HG02938 (cell line): ENCODE results near the gene GOLGA6L7.
"Not testable (repeated sequence)": the region's sequence is repeated elsewhere in the genome, so short reads cannot be mapped to it uniquely, and the experiment has no call there.

Experiments used
- ATAC-seq: cut with Tn5 transposase; IDR thresholded peaks from one replicate; pipeline ENCODE4 v1.9.1; 2021; ENCODE audit warnings: mild to moderate bottlenecking, moderate library complexity; ENCODE audit not compliant: unreplicated experiment

GOLGA6L7 gene

GRCh38 chr15:28844147-28844546, 4.3 kb downstream of the GOLGA6L7 start:
- ATAC-seq = not testable (repeated sequence)

DNA sequence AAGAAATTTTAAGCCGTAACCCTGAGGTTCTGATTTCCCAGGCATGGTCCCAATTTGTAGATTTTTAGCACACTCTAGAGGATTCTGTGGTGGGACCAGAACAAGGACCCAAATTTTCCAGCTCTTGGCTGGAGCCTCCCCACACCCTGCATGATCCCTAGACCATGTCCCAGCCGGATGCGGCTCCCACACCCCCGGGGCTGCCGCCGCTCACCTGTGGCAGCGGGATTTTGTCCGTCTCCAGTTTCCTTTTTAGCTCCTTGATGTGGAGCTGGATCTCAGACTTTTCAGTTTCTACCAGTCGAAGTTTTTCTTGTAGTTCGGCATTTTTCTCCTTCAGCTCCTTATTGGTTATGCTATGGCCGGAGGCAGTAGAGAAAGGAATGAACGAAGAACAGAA, 4.9 kb downstream of the GOLGA6L7 start:
- not testable (repeated sequence) for ATAC-seq

GRCh38 chr15:28842210-28842609, 6.2 kb downstream of the GOLGA6L7 start:
- ATAC-seq = not testable (repeated sequence)

DNA sequence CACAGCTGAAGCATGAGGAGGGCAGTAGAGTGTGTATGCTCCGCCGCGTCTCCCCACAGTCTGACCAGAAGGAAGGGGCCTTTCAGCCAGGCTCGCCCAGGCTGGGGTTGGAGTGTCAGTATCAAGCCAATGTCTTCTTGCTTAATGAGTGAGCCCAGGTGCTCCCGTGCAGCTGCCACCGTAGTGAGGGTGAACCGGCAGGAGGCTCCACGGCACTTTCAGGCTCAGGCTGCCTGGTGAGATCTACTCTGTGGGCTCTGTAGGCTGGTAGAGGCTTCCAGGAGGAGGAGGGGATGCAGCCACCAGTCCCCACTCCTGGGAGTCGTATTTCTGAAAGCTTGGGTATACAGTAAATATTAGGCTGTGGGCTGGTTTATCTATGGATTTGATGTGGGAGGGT, 8.2 kb downstream of the GOLGA6L7 start:
- ATAC-seq = not testable (repeated sequence)

DNA sequence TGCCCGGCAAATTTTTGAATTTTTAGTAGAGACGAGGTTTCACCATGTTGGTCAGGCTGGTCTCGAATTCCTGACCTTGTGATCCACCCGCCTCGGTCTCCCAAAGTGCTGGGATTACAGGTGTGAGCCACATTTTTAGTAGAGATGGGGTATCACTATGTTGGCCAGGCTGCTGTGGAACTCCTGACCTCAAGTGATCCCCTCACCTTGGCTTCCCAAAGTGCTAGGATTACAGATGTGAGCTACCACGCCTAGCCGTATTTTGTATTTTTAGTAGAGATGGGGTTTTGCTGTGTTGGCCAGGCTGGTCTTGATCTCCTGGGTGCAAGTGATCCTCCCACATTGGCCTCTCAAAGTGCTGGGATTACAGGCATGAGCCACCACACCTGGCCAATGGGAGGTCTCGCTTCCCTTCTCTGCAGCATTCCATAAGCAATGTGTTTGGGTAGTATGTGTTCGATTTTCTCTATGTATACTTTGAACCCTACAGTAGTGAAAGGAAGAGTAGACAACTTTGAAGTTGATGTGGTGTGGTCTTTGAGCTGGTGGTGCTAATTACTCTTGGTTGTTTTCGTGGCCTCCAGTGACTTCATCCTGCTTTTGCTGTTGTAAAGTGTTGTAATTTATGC, 13.4 kb downstream of the GOLGA6L7 start:
- not testable (repeated sequence) for ATAC-seq

DNA sequence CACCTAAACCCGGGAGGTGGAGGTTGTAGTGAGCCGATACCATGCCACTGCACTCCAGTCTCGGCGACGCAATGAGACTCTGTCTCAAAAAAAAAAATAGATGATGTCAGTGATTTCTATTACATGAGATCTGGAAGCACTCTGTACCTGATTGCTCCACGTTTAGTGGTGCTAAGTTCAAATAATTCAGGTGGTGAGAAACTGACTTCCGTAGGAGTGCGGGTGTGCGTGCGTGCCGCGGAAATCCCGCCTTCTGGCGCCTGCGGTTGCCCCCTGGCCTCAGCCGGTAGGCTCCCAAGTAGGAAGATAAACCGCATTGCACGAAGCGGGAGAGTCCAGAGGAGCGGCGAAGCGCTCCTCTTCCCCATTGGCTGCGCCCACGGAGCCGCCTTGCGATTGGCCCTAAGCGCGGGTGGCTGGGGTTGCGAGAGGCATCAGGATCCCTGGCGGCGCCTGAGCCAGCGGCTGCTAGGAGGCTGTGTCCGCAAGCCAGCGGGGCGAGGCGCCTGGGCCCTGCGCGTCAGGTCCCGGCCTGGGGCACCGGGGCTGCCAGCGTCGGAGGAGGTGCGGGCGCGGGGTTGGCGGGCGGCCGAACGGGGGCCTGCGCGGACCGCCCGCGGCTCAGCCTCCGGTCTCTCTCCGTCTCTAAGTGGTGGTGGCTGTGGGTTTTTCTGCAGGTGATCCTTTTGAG, 16.4 kb downstream of the GOLGA6L7 start:
- ATAC-seq = not testable (repeated sequence)

- ATAC-seq = not testable (repeated sequence)
Measured at GRCh38 chr15:28821420-28821819, 27.0 kb downstream of the GOLGA6L7 start.

GRCh38 chr15:28819930-28820295, 28.5 kb downstream of the GOLGA6L7 start:
- ATAC-seq = not testable (repeated sequence)

DNA sequence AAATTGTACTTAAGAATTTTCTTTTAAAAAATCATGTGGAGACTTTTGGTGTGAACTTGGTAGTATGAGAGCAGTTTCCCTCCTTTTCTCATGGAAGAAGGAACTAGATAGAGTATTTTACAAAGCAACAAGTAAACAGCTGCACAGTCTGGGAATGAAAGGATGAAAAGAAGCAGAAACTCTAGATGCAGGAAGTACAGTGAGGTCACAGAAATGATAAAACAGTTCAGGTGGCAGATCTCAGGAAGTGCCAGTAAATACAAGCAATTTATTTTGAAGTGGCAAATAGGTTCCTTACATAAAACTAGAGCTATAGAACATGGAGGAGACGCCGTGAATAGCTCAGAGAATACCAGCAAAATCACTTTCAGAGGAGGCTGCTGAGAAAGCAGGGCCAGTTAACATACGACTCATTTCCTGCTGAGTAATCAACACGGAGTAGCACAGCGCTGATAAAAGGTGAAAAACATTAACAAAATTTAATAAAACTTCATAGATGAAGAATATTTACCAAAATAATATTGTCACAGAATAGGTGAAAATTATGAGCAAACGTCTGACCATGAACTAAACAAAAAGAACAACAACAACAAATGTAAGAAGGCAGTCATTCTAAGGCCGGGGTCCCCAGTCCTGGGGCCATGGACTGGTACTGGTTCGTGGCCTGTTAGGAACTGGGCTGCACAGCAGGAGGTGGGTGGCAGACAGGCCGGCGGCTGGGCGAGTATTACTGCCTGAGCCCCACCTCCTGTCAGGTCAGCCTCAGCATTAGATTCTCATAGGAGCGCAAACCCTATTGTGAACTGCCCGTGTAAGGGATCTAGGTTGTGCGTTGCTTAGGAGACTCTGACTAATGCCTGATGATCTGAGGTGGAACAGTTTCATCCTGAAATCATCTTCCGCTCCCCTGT, 29.2 kb downstream of the GOLGA6L7 start:
- ATAC-seq = not testable (repeated sequence)

- not testable (repeated sequence) for ATAC-seq
Measured at GRCh38 chr15:28818168-28818567, 30.3 kb downstream of the GOLGA6L7 start.

GRCh38 chr15:28814059-28814458, 34.4 kb downstream of the GOLGA6L7 start:
- ATAC-seq = not testable (repeated sequence)

DNA sequence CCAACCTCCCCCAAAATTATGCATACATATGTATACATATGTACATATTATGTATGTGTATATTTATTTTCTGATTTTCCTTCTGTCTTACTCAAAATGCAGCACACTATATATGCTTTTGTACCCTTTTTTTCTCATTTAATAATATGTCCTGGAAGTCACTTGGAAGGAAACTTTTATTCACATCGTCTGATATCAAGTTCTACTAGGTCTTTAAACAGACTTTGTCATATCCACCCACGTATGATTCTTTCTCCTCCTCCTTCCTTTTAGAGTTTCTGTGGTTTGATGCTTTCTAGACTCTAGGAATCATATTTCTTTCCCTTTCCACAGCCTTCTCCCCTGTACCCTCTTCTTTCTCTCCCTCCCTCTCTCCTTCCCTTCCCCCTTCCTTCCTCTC, 35.1 kb downstream of the GOLGA6L7 start:
- ATAC-seq = not testable (repeated sequence)

GRCh38 chr15:28811852-28812550, 36.4 kb downstream of the GOLGA6L7 start:
- ATAC-seq = not testable (repeated sequence)

DNA sequence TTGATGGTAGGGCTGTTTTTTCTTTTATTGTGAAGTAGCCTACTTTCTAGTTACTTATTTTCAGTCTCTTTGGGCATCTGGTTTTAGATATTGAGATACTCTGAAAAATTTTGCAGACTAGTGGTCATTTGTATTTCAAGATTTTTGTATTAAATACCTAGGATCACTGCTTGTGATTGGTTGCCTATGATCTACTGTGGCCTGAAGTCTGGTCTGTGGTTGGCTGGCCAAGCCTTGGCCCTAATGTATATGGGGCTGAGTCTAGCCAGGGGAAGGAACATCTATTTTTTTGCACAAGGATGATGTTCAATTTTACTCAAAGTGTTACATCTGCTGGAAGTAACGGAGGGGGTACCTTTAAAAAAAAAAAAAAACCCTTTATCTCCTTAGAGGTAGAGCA, 38.0 kb downstream of the GOLGA6L7 start:
- ATAC-seq = not testable (repeated sequence)

GRCh38 chr15:28808136-28808535, 40.3 kb downstream of the GOLGA6L7 start:
- ATAC-seq = not testable (repeated sequence)

GRCh38 chr15:28800366-28800765, 48.1 kb downstream of the GOLGA6L7 start:
- not testable (repeated sequence) for ATAC-seq

DNA sequence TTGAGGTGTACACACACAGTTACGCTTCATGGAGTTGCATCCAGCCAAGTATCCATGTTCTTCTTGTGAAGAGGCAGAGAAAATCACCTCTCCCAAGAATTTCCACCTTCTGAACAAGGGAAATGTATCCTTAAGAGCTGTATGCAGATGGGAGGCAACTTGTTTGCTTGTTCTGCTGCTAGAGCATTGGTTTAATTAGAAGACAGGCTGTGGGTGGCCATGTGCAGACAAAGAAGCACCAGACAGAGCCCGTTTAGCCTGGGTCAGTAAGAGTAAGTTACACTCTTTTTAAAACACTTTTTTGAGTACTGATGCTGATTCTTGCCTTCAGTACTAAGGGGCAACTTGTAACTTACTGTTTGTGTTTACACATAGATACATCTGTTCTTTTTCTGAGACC, 50.2 kb downstream of the GOLGA6L7 start:
- not testable (repeated sequence) for ATAC-seq

DNA sequence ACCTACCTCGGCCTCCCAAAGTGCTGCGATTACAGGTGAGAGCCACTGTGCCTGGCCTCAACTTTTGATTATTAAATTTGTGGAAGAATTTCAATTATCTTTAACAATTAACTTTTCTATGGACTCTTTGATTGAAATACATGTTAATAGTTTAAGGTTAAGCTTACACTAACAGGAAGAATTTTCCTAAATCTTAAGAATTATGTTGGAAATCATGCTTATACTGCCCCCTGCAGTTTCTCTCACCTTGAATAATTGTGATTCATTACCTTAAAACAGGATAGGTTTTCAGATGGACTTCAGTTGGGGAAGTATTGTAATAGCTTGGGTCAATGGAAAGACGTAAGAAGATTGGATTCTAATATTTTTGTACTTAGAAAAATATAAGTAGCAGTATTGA, 54.2 kb downstream of the GOLGA6L7 start:
- not testable (repeated sequence) for ATAC-seq
